GM12874 (cell line): ENCODE results near the gene FIBP.

Source experiments
- CTCF ChIP-seq: IDR thresholded peaks from 2 replicates; pipeline ENCODE4 v1.5.1; 2011; ENCODE audit warnings: low read depth, mild to moderate bottlenecking, control low read depth, low read length, moderate library complexity; ENCODE audit not compliant: insufficient read depth

Gene FIBP

GRCh38 chr11:65852508-65853245 lies 35.6 kb downstream of the FIBP start:
- no peak for TF ChIP-seq CTCF

- TF ChIP-seq CTCF, result no peak
Measured at GRCh38 chr11:65851811-65852507, 36.3 kb downstream of the FIBP start.

GRCh38 chr11:65851083-65851579 lies 37.1 kb downstream of the FIBP start:
- peak; percentile 62 for TF ChIP-seq CTCF

- no peak for TF ChIP-seq CTCF
Measured at GRCh38 chr11:65850217-65851082, 37.8 kb downstream of the FIBP start.

GRCh38 chr11:65849771-65850216 lies 38.5 kb downstream of the FIBP start:
- no peak for TF ChIP-seq CTCF

GRCh38 chr11:65849366-65849765 lies 38.9 kb downstream of the FIBP start:
- TF ChIP-seq CTCF, result no peak

GRCh38 chr11:65847746-65848145 lies 40.5 kb downstream of the FIBP start:
- TF ChIP-seq CTCF, result no peak
